Measurements from ENCODE around the gene APOL5.

The APOL5 gene

GRCh38 chr22:35708453-35708852, 9.2 kb upstream of the APOL5 start:
- in situ Hi-C loops (cut with MboI; ENCODE audit: low sequenced_read_pairs, unreplicated experiment): no loop called here
- DNase-seq (ENCODE audit: low spot score): no peak
- TF ChIP-seq, protein P1, sequence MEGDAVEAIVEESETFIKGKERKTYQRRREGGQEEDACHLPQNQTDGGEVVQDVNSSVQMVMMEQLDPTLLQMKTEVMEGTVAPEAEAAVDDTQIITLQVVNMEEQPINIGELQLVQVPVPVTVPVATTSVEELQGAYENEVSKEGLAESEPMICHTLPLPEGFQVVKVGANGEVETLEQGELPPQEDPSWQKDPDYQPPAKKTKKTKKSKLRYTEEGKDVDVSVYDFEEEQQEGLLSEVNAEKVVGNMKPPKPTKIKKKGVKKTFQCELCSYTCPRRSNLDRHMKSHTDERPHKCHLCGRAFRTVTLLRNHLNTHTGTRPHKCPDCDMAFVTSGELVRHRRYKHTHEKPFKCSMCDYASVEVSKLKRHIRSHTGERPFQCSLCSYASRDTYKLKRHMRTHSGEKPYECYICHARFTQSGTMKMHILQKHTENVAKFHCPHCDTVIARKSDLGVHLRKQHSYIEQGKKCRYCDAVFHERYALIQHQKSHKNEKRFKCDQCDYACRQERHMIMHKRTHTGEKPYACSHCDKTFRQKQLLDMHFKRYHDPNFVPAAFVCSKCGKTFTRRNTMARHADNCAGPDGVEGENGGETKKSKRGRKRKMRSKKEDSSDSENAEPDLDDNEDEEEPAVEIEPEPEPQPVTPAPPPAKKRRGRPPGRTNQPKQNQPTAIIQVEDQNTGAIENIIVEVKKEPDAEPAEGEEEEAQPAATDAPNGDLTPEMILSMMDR (IDR thresholded peaks at IDR 0.05; ENCODE audit: borderline replicate concordance, control extremely low read depth, extremely low read depth, insufficient read depth, missing control alignments): no peak

- in situ Hi-C loops (cut with MboI; ENCODE audit: low sequenced_read_pairs, unreplicated experiment): no loop called here
- no peak for DNase-seq (ENCODE audit: low spot score)
- TF ChIP-seq, protein P1 (IDR thresholded peaks at IDR 0.05; ENCODE audit: borderline replicate concordance, control extremely low read depth, extremely low read depth, insufficient read depth, missing control alignments): no peak
Measured at GRCh38 chr22:35708917-35709316, 8.8 kb upstream of the APOL5 start.

DNA sequence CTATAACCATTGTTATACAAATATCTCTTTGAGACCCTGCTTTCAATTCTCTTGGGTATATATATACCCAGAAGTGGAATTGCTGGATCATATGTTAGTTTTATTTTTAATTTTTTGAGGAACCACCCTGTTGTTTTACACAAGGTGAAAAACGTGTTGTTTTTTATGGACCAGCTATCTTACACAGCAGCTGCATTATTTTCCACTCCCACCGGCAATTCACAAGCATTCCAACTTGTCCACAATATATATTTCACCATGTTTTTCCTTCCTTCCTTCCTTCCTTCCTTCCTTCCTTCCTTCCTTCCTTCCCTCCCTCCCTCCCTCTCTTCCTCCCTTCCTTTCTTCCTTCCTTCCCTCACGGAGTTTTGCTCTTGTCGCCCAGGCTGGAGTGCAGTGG, 6.3 kb upstream of the APOL5 start:
- in situ Hi-C loops (cut with MboI; ENCODE audit: low sequenced_read_pairs, unreplicated experiment): no loop called here
- TF ChIP-seq, protein P1 (IDR thresholded peaks at IDR 0.05; ENCODE audit: borderline replicate concordance, control extremely low read depth, extremely low read depth, insufficient read depth, missing control alignments): no peak

GRCh38 chr22:35712672-35713071, 5.0 kb upstream of the APOL5 start:
- TF ChIP-seq, protein P1 (IDR thresholded peaks at IDR 0.05; ENCODE audit: borderline replicate concordance, control extremely low read depth, extremely low read depth, insufficient read depth, missing control alignments): no peak
- in situ Hi-C loops (cut with MboI; ENCODE audit: low sequenced_read_pairs, unreplicated experiment): no loop called here
- no peak for DNase-seq (ENCODE audit: low spot score)

More for the DNA sequence above, 6.3 kb upstream of the APOL5 start:
- no peak for DNase-seq (ENCODE audit: low spot score)

DNA sequence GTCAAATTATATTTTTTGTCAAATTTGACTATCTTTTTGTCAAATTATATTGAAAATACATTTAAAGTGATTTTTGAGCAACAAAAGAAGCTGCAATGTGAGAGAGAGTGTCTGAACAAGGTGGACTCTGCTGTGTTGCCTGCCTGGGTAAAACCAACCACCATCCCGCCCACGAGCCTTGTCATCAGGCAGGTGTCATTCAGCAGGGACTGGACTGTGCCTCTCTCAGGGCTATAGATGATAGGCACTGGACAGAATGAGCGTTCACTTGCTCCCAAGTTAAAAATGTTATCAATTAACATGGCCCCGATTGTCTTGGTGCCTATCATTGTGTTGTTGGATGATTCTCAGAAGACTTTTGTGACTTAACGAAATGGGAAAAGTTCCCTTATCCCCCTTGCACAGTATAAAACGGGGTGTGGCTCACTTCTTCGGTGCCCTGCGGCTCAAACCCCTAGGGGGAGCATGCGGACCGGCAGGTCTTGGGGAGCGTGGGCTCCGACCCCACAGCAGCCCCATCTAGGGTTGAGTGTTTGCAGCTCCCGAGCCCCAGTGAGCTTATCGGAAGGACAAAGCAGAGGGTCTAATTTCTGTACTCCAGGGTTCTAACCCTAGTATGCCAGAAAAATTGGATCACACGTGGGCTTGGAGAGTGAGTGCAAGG, 1.7 kb downstream of the APOL5 start:
- TF ChIP-seq, protein P1 (IDR thresholded peaks at IDR 0.05; ENCODE audit: borderline replicate concordance, control extremely low read depth, extremely low read depth, insufficient read depth, missing control alignments): no peak
- no peak for DNase-seq (ENCODE audit: low spot score)
- in situ Hi-C loops (cut with MboI; ENCODE audit: low sequenced_read_pairs, unreplicated experiment): no loop called here

- TF ChIP-seq, protein P1 (IDR thresholded peaks at IDR 0.05; ENCODE audit: borderline replicate concordance, control extremely low read depth, extremely low read depth, insufficient read depth, missing control alignments): no peak
- DNase-seq (ENCODE audit: low spot score): no peak
- in situ Hi-C loops (cut with MboI; ENCODE audit: low sequenced_read_pairs, unreplicated experiment): no loop called here
Measured at GRCh38 chr22:35721960-35722359, 4.3 kb downstream of the APOL5 start.
